ENCODE data around the gene EME2. TPM values are rescaled to one million over a fixed set of nuclear protein-coding genes. Genes with fewer than 3 reads are reported as not detected.

EME2 gene
- total and polyA plus RNA-seq, 2 of the 13 experiments (the other 11 are each of a cell fraction or from before 2014, with no cell fraction given) = 4.4 to 7.6 TPM

DNA sequence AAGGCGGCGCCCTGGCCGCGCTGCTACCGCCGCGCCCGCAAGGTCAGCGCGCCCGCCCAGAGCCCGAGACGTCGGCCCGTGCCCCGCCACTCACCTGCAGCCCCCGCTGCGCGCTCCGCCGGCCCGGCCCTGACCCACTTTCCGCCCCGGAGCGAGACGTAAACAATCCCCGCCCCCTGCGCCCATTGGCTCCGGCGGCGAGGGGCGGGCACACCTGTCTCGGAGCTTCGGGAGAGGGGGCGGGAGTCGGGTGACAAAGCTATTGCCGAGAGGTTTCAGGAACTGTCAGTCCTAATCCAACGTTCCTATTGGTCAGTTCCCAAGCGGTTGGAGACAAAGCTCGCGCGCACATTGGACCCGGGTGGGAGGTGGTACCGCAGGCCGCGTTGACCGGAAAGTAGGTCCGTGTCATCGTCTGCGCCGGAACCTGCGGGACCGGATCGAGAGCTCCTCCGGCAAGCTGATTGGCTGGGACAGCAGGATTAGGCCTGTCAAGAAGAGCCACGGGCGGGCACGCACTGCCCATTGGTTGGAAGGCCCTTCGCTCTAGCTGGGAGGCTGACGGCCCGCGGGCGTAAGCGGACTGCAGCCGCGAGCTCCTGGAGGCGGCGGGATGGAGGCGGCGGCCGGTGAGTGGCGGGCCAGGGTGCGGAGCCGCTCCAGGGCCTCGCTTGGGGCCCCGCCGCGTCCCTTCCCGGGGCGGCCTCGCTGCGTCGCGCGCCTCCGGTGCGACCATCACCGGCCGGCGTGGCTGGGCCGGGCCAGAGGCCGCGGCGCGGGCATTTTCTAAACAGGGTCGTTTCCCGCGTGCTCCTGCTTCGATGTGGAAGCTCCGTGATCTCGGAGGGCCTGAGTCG, 10.0 kb downstream of the EME2 start, which contains the start of the genes NUBP2 and SPSB3 (continued):
- TF ChIP-seq, protein P1, sequence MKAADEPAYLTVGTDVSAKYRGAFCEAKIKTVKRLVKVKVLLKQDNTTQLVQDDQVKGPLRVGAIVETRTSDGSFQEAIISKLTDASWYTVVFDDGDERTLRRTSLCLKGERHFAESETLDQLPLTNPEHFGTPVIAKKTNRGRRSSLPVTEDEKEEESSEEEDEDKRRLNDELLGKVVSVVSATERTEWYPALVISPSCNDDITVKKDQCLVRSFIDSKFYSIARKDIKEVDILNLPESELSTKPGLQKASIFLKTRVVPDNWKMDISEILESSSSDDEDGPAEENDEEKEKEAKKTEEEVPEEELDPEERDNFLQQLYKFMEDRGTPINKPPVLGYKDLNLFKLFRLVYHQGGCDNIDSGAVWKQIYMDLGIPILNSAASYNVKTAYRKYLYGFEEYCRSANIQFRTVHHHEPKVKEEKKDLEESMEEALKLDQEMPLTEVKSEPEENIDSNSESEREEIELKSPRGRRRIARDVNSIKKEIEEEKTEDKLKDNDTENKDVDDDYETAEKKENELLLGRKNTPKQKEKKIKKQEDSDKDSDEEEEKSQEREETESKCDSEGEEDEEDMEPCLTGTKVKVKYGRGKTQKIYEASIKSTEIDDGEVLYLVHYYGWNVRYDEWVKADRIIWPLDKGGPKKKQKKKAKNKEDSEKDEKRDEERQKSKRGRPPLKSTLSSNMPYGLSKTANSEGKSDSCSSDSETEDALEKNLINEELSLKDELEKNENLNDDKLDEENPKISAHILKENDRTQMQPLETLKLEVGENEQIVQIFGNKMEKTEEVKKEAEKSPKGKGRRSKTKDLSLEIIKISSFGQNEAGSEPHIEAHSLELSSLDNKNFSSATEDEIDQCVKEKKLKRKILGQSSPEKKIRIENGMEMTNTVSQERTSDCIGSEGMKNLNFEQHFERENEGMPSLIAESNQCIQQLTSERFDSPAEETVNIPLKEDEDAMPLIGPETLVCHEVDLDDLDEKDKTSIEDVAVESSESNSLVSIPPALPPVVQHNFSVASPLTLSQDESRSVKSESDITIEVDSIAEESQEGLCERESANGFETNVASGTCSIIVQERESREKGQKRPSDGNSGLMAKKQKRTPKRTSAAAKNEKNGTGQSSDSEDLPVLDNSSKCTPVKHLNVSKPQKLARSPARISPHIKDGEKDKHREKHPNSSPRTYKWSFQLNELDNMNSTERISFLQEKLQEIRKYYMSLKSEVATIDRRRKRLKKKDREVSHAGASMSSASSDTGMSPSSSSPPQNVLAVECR (CRISPR knock-in tag; IDR thresholded peaks at IDR 0.05; ENCODE audit: borderline replicate concordance) = peak; percentile 76
- 0 out of 2 replicates have a peak, but pooled peaks have one; percentile 23 for TF ChIP-seq TSC22D2 (CRISPR knock-in tag; IDR thresholded peaks at IDR 0.05; ENCODE audit: borderline replicate concordance)
- TF ChIP-seq, protein P2, sequence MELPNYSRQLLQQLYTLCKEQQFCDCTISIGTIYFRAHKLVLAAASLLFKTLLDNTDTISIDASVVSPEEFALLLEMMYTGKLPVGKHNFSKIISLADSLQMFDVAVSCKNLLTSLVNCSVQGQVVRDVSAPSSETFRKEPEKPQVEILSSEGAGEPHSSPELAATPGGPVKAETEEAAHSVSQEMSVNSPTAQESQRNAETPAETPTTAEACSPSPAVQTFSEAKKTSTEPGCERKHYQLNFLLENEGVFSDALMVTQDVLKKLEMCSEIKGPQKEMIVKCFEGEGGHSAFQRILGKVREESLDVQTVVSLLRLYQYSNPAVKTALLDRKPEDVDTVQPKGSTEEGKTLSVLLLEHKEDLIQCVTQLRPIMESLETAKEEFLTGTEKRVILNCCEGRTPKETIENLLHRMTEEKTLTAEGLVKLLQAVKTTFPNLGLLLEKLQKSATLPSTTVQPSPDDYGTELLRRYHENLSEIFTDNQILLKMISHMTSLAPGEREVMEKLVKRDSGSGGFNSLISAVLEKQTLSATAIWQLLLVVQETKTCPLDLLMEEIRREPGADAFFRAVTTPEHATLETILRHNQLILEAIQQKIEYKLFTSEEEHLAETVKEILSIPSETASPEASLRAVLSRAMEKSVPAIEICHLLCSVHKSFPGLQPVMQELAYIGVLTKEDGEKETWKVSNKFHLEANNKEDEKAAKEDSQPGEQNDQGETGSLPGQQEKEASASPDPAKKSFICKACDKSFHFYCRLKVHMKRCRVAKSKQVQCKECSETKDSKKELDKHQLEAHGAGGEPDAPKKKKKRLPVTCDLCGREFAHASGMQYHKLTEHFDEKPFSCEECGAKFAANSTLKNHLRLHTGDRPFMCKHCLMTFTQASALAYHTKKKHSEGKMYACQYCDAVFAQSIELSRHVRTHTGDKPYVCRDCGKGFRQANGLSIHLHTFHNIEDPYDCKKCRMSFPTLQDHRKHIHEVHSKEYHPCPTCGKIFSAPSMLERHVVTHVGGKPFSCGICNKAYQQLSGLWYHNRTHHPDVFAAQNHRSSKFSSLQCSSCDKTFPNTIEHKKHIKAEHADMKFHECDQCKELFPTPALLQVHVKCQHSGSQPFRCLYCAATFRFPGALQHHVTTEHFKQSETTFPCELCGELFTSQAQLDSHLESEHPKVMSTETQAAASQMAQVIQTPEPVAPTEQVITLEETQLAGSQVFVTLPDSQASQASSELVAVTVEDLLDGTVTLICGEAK (IDR thresholded peaks at IDR 0.05) = peak; percentile 79
- TF ChIP-seq, protein P2 (CRISPR knock-in tag; IDR thresholded peaks at IDR 0.05) = no peak
- peak; percentile 97 for TF ChIP-seq NFYB (CRISPR knock-in tag; IDR thresholded peaks at IDR 0.05)
- TF ChIP-seq ATM (IDR thresholded peaks at IDR 0.05; ENCODE audit: borderline replicate concordance) = no peak
- TF ChIP-seq SKI (IDR thresholded peaks at IDR 0.05; ENCODE audit: partially characterized antibody) = peak; percentile 85
- TF ChIP-seq, protein P3, sequence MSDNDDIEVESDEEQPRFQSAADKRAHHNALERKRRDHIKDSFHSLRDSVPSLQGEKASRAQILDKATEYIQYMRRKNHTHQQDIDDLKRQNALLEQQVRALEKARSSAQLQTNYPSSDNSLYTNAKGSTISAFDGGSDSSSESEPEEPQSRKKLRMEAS (IDR thresholded peaks at IDR 0.05) = peak; percentile 18
- TF ChIP-seq GATAD1 (CRISPR knock-in tag; IDR thresholded peaks at IDR 0.05) = peak; percentile 97
- no peak for TF ChIP-seq ZNF607 (CRISPR knock-in tag; IDR thresholded peaks at IDR 0.05; ENCODE audit: borderline replicate concordance)
- no peak for TF ChIP-seq ZBTB1 (CRISPR knock-in tag; IDR thresholded peaks at IDR 0.05; ENCODE audit: borderline replicate concordance)
- TF ChIP-seq GFI1 (CRISPR knock-in tag; IDR thresholded peaks at IDR 0.05; ENCODE audit: borderline replicate concordance) = peak; percentile 25; the same call in 1 of the 2 replicates
- no peak for TF ChIP-seq RBM22 (optimal IDR thresholded peaks at IDR 0.05; ENCODE audit: low read length)
- peak; percentile 60; the same call in 1 of the 2 replicates for TF ChIP-seq ZNF614 (CRISPR knock-in tag; IDR thresholded peaks at IDR 0.05; ENCODE audit: borderline replicate concordance)
- peak; percentile 98 for TF ChIP-seq CREB1 (IDR thresholded peaks at IDR 0.05)
- TF ChIP-seq CREB1 (CRISPR knock-in tag; IDR thresholded peaks at IDR 0.05) = peak; percentile 99

All from HepG2 (cell line).